Umbilical cord (tissue), 2 donors: Measurements from ENCODE around the gene ZIC1. TPM values are rescaled to one million over a fixed set of nuclear protein-coding genes. Genes with fewer than 3 reads are reported as not detected.

Experiments used
- DNase-seq: peaks from one replicate; pipeline ENCODE4 v3.0.0-alpha.2; 2015; ENCODE audit warnings: low spot score
- total RNA-seq: library from RNA; depleted of rRNA; stranded (reverse); fragments of >200 nt; gene quantifications from one replicate; pipeline ENCODE4 v1.2.3, GENCODE V29; 2014; ENCODE audit warnings: low replicate concordance; ENCODE audit not compliant: insufficient read depth

ZIC1 gene
- total RNA-seq, result 14.2 TPM

DNA sequence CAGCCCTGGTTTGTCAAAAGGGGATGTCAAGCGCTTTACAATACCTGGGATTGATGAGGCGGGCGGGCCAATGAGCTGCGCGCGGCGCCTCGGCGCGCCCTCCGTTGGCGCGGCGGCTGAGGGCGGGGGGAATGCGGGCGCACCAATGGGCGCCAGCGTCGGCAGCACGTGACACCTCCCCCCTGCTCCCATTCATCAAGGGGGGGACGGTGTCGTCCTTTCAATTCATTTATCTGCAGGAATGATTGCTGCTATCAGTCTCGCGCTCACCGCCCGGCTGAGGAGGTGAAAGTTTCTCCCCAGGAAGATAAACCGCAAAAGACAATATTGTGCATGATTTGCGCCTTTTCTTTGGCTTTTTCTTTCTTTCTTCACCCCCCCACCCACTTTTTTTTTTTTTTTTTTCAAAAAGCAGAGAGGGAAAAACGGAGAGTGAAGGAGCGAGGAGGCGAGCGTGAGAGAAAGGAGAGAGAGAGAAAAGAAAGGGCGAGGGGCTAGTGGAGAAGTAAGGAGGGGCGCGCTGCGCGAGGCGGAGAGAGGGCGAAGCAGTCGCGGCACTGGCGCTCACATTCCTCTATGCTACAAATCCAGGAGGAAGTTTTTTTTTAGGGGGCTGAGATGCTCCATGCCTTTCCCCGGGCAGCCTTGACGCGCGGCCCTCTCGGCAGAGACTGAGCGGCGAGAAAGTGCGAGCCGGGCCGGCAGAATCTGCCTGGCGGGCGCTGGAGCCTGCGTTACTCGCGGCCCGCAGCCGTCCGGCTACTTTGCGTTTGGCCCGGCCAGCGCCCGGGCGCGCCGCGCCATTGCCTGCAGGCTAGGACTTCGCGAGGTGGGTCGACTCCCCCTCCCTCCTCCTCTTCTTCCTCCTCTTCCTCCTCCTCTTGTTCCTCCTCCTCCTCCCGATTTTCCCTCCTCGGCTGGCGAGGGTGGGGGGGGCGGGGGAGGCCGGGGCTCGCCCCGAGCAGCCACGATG is at the start of gene ZIC1:
TSS of gene ZIC1 (plus strand) at position 223 of the 973 bp plus-strand sequence. CDS start at position 971, 748 bp downstream.
- DNase-seq, result no peak

DNA sequence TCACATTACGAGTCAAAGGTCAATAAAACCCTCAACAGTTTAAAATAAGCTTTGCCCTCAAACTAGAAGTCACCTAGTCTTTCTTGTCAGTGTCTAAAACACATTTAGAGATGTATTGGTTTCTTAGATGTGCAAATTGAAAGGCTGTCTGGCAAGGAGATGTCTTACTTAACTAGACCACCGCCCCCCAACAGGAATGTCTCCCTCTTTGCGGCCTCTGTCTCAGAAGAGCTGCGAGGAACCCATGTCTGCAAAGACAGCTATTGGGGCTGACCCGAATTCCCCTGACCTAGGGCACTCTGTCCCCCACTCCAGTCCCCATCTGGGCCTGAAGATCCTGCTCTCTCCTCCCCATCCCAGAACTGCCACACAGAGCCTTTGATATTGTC is 49.1 kb upstream of the ZIC1 start:
- DNase-seq, result no peak

DNA sequence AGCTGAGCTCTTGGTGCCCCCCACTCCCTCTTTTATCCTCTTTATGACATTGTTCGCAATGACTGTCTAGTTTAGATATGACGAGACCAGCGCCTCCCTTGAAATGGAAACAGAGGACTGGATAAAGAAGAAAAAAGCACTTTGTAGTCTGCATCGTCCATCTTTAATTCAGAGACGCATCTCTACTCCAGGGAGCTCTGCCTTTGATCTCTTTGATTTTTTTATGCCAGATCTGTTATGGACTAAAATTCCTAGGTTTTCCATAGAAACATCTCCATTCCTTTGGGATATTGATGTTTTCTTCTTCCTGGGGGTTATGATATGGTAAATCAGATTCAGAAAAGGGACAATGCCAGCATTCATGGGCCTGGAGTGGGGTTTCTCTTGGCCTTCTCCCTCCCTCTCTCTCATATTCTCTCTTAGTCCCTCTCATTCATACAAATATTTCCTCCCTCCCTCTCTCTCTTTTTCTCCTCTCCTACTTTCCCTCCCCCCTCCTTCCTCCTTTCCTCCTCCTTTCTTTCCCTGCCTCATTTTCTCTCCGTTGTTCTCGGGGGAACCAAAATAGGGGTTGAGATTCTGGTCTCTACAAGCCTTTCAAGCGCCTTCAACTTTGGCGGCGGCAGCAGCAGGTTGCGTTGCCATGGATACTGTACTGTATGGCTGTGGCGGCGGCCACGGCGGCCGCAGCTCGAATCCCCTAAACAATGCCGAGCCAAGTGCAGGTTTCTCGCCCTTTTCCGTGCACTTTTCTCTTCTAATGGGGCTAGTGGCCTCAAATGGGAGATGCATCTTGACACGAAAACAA is 48.3 kb upstream of the ZIC1 start:
- peak; percentile 5 for DNase-seq

DNA sequence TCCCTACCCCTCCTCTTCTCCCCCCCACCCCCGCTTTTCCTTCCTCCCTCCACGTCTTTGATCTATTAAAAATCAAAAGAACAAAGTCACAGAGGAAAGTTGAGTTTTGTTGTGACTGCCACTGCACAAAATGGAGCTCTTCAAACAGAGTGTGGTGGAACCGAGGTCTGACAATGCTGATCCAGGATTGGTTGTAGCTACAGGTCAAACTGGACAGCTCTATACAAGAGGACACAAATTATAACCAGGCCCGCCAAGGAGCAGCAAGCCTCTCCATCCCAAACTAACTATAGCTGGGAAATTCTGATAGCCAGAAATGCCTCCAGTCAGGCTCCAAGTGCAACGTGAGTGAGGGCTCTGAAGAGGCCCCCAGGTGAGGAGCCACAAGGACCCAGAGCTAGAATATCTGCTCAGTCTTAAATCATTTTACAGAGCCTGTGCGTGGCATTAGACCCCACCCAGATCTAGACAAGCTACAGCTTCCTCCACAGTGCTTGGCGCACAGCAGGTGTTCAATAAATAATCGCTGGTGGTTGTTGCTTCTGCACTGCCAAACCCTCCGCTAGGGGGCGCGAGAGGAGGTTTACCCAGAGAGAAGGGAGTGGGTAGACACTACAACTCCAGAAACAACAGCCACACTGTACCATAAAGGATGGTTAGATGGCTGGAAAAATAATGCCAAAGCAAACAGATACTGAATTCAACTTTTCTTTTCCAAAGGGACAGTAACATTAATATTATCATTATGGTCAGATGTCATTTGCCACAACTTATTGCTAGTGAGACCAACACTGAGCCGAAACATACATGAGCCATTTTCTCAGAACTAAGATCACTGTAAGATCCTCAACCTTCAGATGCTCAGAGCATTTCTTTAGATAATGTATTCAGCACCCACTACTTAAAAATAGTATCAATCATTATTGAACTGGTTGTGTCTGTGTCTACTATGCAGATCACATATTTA is 47.4 kb upstream of the ZIC1 start:
- DNase-seq, result no peak

DNA sequence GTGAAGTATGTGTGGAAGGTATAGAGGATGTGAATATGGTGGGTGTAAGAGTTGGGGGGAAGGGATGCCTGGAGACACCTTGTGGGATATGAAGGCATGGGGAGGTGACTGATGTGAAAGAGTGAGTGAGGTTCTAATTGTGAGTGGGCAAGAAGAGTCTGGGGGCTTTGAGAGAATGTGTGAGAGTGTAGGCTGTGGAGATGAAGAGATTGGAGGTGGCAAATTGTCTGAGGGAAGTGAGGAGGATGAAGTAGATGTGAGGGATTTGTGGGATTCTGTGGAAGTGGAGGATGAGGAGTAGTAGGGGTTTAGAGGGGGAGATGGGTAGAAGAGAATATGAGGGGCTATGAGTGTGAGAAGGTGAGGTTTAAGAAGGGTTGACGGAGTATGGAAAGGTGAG is 44.4 kb upstream of the ZIC1 start:
- no peak for DNase-seq

DNA sequence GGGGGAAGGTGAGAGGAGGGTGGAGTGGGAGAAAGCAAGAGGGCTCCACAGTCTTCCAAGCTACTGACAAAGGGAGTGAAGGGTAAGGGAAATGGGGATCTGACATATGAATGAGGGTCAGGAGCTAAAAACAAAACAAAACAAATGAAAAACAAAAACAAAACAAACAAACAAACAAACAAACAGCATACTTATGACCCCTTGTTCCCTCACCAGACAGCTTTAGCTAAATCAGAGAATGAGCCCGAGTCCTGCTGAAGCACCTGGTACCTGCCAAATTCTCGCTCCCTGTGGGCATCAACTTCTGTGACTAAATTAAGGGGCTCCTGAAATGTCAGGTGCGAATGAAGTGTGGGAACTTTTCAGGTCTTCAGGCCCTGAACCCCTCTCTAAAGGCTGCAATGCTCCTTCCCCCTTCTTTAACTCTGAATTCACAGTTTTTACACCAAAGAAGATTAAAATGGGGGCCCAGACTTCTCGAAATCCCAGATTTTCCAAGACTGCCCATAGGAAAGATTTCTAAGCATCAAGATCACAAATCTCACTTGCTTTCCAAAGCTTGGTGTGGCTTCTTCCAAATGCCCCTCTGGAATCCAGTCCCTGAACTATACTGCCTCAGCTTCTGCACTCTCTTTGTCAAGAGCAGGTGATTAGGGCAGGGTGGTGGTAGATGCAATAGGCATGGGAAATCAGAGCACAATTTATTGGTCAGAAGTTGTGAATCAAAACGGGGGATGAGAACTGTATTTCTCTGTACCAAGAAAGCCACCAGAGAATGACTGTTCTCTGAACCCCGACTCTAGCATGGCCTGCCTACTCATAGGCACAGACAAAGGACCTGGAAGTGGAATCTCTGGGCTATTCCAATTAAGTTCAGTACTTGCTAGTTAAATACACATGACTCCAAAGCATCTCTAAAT is 43.7 kb upstream of the ZIC1 start:
- no peak for DNase-seq

DNA sequence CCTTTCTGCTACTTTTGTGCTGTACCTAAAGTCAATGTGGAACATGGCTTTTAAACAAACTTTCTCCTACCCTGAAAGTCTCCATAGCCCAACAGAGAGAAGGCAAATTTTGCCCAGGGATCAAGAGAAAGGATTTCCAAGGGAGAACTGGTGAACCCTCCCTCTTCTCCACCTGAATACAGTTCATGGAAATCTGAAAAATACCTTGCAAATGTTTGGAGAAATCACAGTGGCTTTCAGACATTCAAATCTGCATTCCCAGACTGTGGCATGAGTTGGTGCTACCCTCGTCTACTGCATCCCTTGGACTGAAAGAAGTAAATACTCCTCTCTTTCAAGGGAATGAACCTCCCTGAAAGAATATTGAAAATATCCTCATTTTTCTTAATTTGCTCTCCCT is 41.5 kb upstream of the ZIC1 start:
- DNase-seq, result no peak

DNA sequence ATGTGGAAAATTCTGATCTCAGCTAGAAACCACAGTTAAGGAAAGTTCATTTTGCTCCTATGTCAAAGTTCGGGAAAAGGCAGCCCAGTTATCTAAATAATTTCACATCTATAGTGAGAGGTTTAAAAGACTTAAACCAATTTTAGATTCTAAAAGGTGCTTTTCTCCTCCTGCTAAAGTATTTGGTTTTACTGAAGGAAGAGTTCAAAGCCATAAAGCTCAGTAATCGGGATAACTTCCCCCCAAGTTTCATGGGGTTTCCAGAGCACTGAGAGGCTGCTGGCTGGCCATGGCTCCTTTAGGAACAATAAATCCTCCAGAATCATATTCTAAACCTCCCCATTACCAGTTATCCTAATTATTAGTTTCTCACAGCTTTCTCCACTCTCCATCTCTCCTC is 41.0 kb upstream of the ZIC1 start:
- no peak for DNase-seq

DNA sequence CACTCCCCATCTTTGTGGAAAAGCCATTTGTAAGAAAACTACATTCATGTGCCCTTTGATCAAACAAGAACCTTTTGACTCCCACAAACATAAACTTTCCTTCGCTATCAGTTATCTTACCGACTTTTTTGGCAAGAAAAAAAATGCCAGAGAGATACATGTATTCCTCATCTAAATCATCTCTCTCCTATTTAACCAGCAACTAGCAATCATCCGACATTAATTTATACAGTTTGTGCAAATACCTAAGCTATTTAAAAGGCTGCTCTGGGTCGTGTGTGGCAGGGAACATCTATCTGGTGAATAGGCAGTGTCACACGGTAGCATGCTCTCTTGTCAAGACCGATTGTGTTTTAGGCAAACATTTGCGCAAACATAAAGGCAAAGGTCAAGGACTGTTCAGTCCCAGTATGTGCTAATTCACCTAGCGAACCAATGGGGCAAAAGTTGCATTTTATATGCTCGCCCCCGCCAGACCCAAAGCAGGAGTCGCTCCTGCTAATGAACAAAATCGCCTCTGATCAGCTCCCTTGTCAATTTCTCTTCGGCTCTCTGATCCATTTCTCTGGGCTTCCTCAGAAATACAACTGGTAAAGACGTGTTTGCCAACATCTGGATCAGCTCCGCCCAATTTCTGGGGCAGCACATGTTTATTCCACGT is 40.5 kb upstream of the ZIC1 start:
- DNase-seq, result no peak

DNA sequence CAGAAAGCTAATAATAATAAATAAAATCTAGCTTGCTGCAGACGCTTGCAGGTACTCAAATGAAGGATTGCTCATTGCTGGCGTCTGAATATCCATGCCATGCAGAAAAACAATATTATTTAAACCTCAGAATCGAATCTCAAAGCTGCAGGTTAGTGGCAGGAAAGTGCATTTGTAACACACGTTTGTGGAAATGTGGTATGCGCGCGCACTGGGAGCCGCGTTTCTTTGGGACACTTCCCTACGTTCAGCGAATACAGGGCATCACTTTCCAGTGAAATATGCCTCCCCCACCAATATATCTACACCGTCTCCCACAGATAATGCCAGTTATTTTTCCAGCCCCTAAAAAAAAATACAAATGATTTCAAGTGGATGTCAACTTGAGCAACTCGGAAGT is 39.9 kb upstream of the ZIC1 start:
- DNase-seq, result no peak

DNA sequence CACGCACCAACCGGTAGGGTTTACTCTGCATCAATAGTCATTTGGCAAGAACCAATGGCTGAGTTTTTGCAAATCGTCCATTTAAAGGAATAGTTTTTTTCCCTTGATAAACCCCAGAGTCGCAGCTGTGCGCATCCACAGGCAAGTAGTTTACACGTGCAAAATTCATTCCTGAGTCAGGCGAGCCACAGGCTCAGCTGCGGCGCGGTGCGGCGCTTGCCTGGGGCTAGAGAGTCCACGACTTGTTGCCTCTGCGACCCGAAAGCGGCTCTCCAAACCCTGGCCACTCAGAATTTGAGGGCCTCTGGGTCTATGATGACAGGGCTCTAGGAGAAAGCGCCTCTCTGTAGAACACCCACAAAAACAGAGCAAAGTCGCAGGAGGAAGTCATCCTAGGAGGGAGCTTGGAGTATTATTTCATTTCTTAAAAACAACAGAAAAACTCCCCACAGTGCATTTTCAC is 39.5 kb upstream of the ZIC1 start:
- DNase-seq, result no peak

DNA sequence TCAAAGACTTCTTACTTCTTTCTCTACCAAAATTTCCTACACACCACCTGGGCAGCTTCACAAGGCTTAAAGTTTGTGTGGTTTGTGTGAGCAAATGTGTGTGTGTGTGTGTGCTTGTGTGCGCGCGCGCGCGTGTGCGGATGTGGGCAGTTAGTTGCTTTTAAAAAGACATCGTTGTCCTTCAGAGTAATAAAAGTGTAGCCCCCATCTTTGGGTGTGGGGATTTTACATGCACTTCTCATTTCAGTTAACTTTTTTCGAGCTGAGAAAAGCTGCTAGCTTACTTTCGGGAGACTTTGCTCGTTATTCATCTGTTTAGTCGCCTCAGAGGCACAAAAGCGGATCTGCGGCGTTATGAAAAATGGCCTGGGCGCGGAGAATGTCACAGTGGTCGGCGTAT is 38.8 kb upstream of the ZIC1 start:
- no peak for DNase-seq

DNA sequence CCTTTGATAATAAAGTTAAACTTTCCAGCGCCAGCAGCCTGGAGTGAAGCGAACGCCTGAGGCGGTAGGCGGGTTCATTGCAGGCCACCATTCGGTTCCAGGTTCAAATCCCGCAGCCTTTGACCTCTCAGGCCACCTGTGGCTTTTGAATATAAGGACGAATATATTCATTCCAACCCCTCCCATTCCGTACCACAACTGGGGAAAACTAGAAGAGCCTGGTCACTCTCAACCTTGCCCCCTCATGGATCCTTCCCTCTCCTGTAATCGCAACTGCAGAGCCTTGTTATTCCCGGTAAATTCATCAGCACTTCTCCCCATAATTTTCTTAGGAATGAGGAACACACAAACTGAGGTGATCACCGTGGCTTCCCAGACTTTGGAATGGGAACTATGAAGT is 38.0 kb upstream of the ZIC1 start:
- no peak for DNase-seq

DNA sequence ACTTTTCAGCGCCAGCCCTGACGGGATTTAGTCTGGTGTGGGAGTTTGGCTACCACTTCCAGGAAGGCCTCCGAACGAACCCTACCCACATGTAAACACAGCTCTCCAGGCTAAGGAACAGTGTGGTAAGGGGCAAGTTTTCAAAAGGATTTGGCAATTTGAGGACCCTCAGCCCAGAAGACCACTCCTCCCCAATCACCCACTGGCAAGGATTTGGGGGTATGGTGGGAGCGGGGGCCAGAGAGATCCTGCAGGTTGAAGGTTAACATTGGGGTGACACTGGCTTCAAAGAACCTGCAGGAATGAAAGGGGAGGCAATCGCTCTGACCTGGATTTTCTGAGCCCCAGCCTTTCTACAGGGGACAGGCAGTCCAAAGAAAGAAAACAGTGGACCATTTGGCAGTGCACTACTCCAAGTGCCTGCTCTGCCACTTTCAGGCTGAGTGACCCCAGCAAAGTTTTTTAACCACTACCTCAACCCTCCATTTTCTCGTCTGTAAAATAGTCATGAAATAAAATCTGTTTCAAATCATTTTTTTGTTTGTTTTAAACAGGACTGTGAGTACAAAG is 37.3 kb upstream of the ZIC1 start:
- no peak for DNase-seq

DNA sequence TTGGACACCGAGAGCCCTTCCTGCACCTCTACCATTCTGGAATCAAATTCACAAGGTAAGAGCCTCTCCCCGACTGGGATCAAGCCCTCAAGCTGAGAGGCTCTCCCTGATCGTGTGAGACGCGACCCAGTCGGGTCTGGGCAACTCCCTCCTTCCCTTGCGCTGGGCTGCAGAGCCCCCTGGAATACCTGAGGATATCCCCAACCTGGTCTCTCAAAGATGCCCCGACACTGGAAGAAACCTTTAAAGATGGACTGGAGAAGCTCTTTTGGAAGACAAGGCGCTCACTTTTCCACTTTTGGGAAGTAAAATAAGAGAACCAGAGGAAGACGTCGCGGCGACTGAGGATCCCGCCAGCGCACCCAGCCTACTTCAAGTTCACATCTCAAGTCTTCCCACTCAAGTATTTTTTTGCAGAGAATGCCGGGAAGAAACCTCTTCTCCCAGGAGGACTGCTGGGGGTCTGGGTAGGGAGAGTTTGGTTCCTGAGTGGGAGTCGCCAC is 36.6 kb upstream of the ZIC1 start:
- no peak for DNase-seq

DNA sequence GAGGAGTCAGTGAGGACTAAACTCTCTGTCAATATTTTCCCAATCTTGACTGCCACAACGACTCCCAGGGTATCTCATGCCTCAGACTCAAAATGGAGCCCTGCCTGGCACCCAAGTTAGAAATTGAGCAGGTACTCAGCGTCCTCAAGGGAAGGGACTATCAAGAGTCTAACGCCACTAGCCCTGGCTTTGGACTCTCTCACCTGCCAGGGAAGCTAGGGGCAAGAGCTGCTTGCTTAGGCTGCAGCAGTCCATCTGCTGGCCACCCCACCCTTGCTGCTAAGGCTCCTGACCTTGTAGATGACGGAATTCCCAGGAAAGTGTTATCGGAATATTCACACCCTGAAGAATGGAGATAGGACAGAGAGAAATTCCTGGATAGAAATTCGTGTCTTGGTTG is 35.9 kb upstream of the ZIC1 start:
- DNase-seq, result no peak

DNA sequence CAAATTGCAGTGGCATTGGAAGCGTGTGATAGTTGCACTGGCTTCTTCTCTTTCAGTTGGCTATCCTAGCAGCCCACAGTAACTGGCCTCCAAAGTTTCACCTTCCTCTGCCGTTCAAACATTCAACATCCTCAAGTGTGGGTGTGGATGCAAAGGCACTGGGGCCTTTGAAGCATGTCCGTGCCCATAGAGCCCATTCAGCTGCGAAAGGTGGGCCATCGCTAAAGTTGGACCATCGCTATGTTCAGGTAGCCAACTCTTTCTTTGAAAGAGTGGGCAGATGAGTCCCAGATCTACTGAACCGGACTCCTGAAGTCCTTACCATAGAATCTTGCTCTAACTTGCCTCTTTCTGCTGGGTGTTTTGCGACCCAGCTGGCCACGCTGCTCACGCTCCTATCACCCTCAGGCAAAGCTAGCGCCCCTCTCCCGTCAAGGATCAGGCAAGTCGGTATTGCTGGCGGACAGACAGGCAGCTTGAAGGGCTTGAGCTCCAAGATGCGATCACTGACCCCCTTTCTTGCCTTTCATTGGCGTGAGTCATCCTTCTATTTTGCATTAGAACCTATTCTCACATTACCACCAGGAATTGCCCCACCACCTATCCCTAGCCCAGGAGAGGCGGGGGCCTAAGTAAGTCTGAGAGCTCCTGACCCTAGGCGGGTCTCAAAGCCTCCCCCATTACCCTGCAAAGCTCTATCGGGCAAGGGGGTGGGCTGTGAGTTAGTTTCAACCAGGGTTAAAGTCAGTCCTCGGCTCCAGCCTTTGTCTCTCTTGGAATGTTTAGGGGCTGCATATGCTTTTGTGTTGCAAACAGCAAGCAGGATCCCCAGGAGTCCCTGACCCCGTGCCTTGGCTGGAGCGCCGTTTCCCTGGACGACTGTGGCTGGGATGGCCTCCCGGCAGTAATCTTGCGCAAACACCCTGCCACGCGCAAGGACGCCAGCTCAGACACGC is 31.5 kb upstream of the ZIC1 start:
- DNase-seq, result no peak

DNA sequence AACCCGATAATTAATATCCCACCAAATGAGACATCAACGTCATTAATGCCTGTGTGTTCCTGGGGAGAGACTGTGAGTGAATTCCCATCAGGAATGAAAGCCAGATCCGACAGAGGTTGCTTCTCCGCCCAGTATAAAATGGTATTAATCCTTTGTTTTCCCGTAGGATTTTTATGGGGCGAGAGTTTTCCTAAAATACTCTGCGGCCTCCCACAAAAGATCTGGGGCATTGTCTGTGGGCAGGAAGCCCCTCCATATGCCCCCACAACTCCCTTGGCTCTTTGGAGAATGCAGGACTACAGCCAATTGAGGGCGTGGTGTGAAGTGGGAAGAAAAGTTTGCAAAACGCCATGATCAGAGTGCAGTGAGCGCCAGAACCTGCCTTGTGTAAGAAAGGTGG is 29.5 kb upstream of the ZIC1 start:
- no peak for DNase-seq
